HG03354 (cell line): ENCODE results near the gene CAST.

Experiments used
- ATAC-seq: cut with Tn5 transposase; IDR thresholded peaks from one replicate; pipeline ENCODE4 v1.9.1; 2021; ENCODE audit warnings: mild to moderate bottlenecking; ENCODE audit not compliant: unreplicated experiment, poor library complexity, severe bottlenecking

CAST gene

GRCh38 chr5:96663608-96664007, 1.4 kb downstream of the CAST start:
- ATAC-seq: no peak

- no peak for ATAC-seq
Observed at GRCh38 chr5:96664669-96665068, 2.5 kb downstream of the CAST start.

GRCh38 chr5:96668725-96669124, 6.5 kb downstream of the CAST start:
- ATAC-seq: no peak

GRCh38 chr5:96669909-96670308, 7.7 kb downstream of the CAST start:
- no peak for ATAC-seq

- ATAC-seq: no peak
Observed at GRCh38 chr5:96671441-96671840, 9.3 kb downstream of the CAST start.

- no peak for ATAC-seq
Observed at GRCh38 chr5:96673127-96673526, 11.0 kb downstream of the CAST start.

GRCh38 chr5:96675882-96676281, 13.7 kb downstream of the CAST start:
- no peak for ATAC-seq

GRCh38 chr5:96677496-96677895, 15.3 kb downstream of the CAST start:
- ATAC-seq: no peak

- no peak for ATAC-seq
Observed at GRCh38 chr5:96679293-96679692, 17.1 kb downstream of the CAST start.

GRCh38 chr5:96680759-96681470, 18.7 kb downstream of the CAST start:
- no peak for ATAC-seq

- ATAC-seq: no peak
Observed at GRCh38 chr5:96683392-96683791, 21.2 kb downstream of the CAST start.

GRCh38 chr5:96683810-96684209, 21.6 kb downstream of the CAST start:
- ATAC-seq: no peak

GRCh38 chr5:96687080-96687479, 24.9 kb downstream of the CAST start:
- ATAC-seq: no peak

- peak; percentile 95 for ATAC-seq
Observed at GRCh38 chr5:96687812-96688453, 25.8 kb downstream of the CAST start.

- ATAC-seq: no peak
Observed at GRCh38 chr5:96690861-96691260, 28.7 kb downstream of the CAST start.

GRCh38 chr5:96691503-96692303, 29.5 kb downstream of the CAST start:
- no peak for ATAC-seq

GRCh38 chr5:96692441-96692840, 30.3 kb downstream of the CAST start:
- no peak for ATAC-seq

- no peak for ATAC-seq
Observed at GRCh38 chr5:96699186-96699820, 37.1 kb downstream of the CAST start.

- ATAC-seq: peak; percentile 69
Observed at GRCh38 chr5:96702503-96703383, 40.6 kb downstream of the CAST start.
